Activated CD4-positive, alpha-beta T cell treated with anti-CD3 and anti-CD28 coated beads for 24 hours (primary cell): ENCODE data around the gene HOXB9.

Experiments used
- DNase-seq, 2 donors: peaks; one replicate each; pipeline ENCODE4 v3.0.0-alpha.2; 2020; ENCODE audit warnings: low read depth in 2 of 2

Gene HOXB9

DNA sequence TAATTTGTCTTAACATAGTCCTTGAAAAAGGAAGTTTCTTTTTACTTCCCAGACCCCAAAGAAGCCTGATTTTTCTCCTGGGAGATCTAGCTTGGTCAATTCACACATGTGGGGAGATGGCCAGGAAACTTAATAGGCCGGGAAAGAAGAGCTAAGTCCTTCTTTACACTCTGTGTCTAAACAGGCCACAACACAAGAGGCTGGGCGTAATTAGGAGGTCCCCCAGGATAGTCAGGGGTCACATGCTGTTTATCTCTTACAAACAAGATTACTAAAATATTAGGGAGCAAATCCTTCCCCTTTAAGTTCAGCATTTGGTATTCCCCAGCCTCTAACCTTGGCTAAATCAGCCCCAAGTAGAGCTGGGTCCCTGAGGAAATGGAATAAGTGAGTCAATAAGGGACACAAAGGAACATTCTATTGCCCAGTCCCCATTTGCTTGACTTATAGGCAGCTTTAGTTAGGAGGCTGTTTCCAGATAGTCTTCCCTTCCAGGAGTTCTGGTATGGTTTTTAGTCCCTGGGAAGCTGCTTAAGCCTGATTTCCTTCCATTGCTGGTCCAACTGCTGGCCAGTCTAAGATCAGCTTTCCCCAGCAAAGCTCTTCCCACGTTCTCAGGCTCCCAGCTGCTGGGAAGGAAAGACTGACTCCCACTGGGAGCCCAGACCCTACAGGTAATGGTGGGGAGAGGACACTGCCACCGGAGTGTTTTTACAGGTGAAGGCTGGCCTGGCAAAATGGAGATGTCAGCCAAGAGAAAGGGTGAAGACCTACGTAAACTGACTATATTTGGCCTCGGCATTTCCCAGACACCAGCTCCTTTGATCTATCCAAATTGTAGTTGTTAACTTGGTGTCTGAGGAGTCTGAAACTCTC lies 14.1 kb upstream of the HOXB9 start:
- no peak for DNase-seq

GRCh38 chr17:48639136-48639535 lies 13.0 kb upstream of the HOXB9 start:
- DNase-seq, result no peak

GRCh38 chr17:48637323-48638260 lies 11.4 kb upstream of the HOXB9 start:
- DNase-seq, result no peak

DNA sequence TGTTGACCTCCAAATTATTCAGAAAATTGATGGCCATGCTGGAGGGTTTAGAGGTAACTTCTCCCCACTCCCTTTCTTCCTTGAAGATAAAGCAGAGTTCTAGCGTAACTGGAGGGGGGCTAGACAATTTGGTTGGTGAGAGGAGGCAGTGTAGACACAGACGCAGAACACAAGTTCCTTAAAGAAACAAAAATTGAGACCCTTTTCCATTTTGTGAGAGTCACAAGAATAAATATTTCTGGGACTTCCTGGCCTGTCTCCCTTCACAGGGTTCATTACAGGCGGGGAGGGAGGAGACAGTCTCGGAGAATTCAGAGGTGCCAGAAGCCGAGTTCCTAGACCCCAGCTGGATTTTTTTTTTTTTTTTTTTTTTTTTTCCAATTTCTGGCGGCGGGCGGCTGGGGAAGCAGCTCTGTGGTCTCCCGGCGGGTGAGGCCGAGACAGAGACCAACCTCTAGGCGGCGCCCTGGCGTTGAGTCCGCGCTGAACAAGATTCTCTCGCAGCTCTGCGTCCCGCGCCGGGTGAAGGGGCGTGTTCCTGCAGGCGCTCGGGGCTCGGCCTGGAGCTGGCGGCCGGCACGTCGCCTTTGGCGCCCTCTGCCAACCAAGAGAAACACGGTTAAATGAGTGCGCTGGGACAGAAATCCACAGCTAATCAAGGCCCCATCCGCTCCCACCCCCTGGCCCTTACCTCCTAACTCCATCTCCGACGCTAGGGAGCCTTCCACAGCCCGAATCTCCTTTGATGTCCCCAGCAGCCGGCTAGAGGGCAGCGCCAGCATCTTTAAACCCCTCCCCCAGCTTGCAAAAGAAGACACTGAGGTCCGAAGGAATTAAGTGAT lies 10.2 kb upstream of the HOXB9 start:
- DNase-seq, result peak; percentile 70 to 85

DNA sequence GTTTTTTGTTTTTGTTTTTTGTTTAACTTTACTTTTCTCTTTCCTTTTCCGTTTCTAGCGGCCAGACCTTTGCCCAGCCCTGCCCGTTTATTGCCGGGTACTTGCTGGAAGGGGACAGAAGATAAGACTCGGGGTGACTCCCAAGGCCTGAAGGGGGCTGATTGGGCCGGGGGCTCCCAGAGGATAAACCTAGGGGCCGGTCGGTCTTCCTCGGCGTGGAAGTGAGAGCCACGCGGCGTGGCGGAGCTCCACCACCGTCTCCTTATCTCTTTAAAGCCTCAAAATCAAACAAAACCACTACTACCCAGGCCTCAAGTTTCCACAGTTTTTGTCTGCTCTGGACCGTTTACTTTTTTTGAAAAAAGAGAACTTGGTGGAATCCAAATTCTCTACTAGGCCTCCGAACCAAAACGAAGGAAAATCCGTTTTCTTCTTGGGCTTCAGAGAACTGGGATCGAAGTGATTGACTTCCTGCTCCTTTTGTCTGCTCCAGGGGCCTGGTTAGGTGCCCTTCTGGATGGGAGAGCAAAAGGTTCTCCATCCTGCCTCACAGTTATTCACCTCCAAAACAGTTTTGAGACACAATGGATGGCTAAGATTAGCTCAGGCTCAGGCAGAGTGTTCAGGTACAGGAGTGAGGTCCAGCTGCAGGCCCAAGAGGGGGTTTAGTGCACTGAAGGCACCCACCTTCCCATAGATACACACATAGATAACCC lies 8.5 kb upstream of the HOXB9 start:
- no peak for DNase-seq

DNA sequence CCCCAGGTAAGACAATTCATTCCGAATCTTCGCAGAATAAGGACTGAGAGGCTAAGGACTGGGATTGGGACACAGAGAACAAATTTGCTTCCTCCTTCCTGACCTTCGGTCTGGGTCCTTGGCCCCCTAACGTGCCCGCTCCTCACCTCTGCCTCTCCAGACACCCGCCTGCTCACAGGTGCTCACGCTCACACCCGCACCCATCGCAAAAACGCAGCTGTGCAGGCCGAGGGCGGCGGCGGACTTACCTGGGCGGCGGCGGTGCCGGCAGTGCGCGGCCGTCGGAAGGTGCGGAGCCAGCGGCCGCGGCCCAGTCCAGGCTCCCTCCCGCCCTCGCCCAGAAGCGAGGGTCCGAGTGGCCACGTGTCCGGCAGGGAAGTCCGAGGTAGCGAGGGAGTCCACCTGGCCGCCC lies 7.1 kb upstream of the HOXB9 start:
- no peak for DNase-seq

DNA sequence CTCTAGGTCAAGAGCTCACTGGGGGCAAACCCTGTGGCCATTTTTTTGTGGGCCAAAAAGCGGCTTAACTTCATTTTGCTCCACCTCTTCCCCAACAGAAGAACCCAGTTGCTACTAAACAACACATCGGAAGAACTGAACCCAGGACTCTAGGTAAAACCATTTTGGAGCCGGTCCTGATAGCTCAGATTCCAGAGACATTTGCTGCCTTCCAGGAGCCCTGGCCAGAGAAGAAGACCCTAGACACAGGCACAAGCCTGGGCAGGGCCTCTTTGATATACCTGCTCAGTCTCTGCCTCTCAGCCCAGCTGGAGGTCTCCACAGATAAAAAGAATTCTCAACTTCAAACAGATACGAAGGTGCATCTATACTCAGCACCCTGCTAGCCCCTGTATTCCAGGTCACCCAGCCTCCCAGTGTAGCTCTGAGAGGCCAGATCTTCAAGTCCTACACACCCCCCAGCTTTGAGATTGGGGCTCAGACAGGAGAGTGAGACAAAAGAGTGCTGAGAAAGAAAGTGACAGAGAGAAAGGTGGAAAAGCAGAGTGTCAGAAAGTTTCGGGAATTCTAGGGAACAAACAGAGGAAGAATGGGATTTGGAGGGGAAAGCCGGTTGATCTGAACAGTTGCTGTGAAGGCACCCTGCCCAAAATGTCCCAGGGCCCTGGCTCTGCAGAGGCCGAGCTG lies 6.6 kb upstream of the HOXB9 start:
- DNase-seq, result no peak

DNA sequence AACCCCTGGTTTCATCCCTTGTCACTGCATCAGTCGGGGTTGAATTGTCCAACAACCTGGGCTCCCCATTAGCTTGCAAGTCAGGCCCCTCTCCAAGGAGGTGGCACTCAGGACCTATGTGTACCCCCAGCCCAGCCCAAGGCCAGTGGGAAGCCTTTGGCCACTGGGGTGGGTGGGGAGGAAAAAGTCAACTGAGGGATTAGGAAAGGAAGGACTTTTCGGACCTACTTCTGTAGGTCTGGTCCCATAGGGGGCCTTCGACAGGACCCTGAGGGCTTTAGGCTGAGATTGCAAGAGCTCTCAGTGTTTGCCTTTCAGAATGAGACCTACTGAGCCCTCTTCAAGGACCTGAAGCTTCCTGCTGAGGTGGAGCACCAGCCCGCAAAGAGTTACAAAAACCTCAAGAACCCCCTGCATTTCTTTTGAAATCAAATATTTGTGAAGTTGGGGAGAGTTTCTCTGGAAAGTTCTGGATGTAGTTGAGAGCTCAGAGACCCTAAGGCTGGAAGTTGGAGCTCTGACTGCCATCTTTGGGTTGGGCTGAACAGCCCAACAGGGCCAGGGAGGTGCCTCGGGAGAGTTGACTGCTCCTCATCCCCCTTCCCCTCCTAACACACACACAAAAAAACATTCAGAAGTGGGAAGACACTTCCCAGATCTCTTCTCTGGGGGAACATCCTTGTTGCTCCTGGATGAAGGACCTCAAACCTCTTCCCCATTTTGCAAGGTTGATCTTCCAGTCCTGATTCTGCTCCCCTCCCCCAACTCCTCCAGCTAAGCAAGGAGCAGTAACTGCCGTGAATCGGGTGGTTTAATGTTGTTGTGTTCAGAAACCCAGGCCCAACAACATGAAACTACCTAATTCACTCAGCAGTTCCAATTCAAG lies 5.8 kb upstream of the HOXB9 start:
- DNase-seq, result no peak

DNA sequence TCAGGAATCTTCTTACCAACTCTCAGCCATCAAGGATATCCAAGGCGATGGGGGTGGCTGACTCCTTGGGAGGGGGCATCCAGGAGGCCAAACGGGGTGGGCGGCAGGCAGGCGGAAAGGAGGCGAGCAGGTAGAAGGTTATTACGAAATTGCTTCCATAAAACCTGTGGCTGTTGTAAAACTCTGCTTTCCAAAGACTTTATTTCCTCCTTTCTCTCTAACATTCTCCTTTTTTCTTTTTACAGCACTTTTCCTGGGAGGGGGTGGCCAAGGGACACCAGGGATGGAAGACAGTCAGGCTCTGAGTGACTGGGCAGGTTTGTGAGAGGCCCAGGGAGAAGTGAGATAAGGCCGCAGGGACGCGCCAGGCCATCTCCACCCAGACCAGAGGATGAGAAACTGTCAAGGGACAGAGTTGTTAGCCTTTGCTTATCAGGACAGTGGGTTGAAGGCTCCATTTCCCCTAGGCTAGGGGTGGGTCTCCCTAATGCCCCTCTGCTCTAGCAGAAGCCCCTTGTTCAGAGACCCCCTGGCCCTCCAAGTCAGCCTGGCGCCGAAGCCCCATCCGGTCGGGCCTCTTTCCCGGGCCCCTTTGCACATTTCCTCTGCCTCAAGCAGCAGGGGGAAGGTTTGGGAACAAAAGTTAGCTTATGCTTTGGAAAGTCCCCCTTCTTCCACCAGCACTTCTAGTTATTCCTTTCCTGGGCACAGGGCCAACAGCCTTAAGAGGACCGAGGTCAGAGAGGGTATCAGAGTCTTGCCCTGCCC lies 5.0 kb upstream of the HOXB9 start:
- DNase-seq, result no peak

DNA sequence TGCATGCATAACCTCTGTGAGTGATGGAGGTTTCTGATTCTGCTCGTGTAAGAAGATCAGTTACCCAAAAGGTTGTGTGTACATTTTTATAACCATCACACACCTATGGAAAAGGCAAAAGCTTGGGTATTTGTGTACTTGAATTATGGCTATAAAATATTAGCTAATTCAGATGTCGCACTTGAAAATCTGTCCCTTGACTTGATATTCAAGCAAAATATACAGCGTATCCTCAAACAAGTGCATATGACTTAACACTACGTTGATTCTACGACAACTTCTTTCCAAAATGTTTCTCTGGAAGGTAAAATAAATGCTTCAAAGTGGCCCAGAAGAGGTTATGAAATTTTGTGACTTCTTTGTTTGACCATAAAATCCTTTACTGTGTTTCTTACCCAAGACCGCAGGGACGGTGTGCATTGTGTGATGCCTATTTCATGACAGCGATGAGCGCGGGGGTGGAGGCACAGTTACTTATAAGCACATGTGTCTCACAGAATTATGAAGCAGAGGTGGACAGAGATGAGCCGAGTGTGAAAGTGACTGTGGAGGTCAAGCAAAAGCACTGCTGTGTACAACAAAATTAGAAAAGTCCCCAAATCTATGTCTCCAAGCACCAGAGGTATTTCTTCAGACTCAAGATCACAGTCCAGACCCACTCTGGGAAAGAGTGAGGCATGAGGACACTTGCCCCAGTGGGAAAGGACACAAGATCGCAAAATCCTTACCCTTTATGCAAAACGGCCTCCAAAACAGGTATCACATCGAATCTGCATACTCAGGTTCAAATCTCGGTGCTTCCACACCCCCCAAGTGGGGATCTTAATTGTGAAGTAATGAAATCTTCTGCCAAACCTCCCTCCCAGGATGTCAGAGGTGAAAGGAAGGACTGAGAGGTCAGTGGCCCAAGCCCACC lies 4.1 kb upstream of the HOXB9 start:
- DNase-seq, result no peak

DNA sequence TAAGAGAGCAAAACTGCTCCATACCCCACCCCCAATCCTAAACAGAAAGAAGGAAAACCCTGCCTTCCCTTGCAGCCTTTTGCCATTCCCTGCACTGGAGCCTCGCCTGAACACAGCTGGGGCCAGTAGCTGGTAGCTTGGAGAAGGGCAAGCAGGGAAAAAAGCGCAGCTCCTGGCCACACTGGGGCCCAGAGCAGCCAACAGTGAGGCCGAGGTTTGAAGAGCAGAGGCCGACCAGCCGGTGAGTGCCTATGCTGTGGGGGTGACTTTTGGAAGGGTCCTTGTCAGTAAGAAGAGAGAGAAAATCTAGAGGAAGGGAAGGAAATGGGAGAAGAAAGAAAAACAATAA lies 3.2 kb upstream of the HOXB9 start:
- DNase-seq, result no peak

DNA sequence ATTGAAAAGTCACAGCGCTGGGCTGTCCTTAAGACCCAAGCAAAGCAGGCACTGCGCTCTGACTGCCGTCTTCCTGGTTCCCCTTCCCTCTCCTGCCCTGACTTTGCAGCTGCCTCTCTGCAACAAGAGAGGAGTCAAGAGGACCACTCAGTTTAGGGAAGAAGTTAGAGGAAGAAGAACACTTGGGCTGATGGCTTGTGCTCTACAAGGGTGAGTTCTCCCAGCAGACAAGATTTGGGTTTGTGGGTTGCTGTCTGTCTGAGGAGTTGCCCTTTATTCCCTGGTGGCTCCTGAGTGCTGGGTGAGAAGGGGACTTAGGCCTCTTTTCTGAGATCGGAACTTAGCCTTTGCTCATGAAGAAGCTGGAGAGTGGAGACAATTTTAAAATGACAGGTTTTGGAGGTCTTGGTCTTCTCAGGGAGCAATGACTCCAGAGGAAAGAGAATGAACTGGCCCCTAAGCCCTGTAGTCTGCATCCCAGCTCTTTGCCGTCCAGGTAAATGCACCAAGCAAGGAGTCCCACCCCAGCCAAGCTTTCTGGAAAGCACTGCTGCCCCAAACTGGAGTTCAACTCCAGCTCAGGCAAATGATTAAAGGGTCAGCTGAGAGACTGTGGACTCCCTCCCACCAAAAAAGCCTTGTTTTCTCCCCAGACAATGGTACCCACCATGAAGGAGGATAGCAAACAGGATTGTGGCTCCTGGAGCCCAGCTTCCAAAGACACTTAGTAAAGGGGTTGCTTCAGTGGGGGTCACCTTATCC lies 2.7 kb upstream of the HOXB9 start:
- no peak for DNase-seq

DNA sequence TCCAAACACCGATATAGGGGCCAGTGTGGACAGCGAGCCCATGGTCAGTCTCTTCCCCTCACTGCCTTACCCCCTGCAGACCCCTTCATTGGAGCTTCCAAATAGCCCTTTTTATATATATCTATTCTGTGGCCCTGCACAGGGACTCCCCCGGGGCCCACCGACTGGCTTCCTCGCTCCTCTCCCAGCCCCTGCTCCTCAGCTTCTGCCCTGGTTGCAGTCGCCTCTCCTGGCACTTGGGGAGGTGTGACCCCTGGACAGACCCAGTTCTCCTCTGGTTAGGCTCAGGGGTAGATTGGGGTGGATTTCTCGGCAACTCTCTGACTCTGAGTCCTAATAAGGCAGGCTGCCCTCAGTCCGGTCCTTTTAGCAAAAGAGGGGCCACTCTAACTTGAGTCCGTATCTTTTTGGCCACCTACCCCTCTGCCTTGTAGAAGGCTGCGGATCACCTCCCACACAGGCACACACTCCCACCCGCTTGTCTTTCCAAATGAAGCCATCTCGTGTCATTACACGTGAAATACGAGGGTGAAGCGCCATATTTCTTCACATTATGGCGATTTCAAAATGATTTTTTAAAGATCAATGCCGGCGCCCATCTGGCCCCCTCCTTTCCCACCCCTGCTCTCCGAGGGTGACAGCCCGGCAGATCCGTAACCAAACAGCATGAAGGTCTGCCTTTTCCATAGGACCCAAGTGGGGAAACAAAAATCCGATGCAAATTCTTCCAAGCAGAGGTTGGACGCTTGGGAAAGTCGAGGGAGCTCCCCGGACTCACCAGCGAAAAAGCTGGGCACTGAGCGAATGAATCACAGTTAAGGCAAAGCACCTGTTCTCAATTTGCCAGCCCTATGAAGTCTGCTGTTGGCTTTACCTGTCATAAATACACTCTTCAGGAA lies 1.7 kb upstream of the HOXB9 start:
- DNase-seq, result no peak

DNA sequence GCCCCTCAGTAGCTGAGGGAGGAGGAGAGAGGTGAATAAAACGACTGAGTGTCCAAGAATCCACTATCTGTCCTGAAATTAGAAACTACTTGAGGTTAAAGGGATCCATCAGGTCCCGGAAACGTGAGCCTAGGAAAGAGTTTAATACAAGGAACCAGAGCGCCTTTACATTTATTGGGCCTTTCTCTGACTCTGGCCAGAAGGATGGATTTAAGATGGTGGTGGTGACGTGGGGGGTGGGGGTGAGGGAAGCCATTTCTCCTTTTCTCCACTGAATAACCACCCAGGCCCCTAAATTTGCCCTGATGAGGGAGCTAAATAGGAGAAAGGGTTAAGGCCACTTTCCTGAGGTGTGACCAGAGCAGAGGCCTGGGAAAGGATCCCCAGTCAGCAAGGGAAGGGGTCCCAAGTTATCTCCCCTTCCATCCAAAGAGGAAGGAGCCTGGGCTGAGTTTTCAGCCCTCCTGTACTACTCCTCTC lies 1.0 kb upstream of the HOXB9 start:
- no peak for DNase-seq

- DNase-seq, result no peak
Observed at GRCh38 chr17:48625495-48626244, 488 bp downstream of the HOXB9 start.
